GM18861 (cell line): Measurements from ENCODE around the gene IRF2.

Source experiments
- ATAC-seq: cut with Tn5 transposase; IDR thresholded peaks from one replicate; pipeline ENCODE4 v1.9.1; 2021; ENCODE audit not compliant: unreplicated experiment

Gene IRF2

GRCh38 chr4:184475096-184475461 lies 729 bp upstream of the IRF2 start:
- no peak for ATAC-seq

GRCh38 chr4:184473499-184474262 lies 669 bp downstream of the IRF2 start:
- peak; percentile 0 for ATAC-seq

- ATAC-seq = peak; percentile 43
These were observed 1.5 kb downstream of the IRF2 start for GRCh38 chr4:184472614-184473498.

- ATAC-seq = no peak
These were observed 2.3 kb downstream of the IRF2 start for GRCh38 chr4:184471881-184472613.

- ATAC-seq = no peak
These were observed 3.6 kb downstream of the IRF2 start for GRCh38 chr4:184470785-184471110.

- ATAC-seq = no peak
These were observed 7.7 kb downstream of the IRF2 start for GRCh38 chr4:184466634-184467033.

- ATAC-seq = no peak
These were observed 9.4 kb downstream of the IRF2 start for GRCh38 chr4:184464759-184465454.

GRCh38 chr4:184463856-184464255 lies 10.5 kb downstream of the IRF2 start:
- no peak for ATAC-seq

- no peak for ATAC-seq
These were observed 11.2 kb downstream of the IRF2 start for GRCh38 chr4:184463158-184463557.

GRCh38 chr4:184462724-184463123 lies 11.6 kb downstream of the IRF2 start:
- ATAC-seq = no peak

- no peak for ATAC-seq
These were observed 12.5 kb downstream of the IRF2 start for GRCh38 chr4:184461711-184462441.

- ATAC-seq = no peak
These were observed 13.7 kb downstream of the IRF2 start for GRCh38 chr4:184460499-184461285.

- ATAC-seq = no peak
These were observed 14.9 kb downstream of the IRF2 start for GRCh38 chr4:184459413-184459812.

- no peak for ATAC-seq
These were observed 16.7 kb downstream of the IRF2 start for GRCh38 chr4:184457535-184458249.

- no peak for ATAC-seq
These were observed 18.0 kb downstream of the IRF2 start for GRCh38 chr4:184456337-184456736.

GRCh38 chr4:184455299-184455698 lies 19.1 kb downstream of the IRF2 start:
- no peak for ATAC-seq

GRCh38 chr4:184453365-184454160 lies 20.8 kb downstream of the IRF2 start:
- peak; percentile 72 for ATAC-seq

GRCh38 chr4:184452740-184453139 lies 21.6 kb downstream of the IRF2 start:
- no peak for ATAC-seq
